SK-N-SH treated with all-trans-retinoic acid at 6 μM for 48 hours (cell line): ENCODE measurements around the gene LAMA2.

ENCODE experiments used
- ARNTL ChIP-seq: fragments of 450-650 bp; formaldehyde crosslinking; IDR thresholded peaks from 2 replicates; pipeline ENCODE4 v1.5.0; 2020; ENCODE audit warnings: low read depth, mild to moderate bottlenecking, moderate library complexity, borderline replicate concordance
- ESRRG ChIP-seq: fragments of 250-450 bp; sonication (Bioruptor Pico); IDR thresholded peaks from 2 replicates; pipeline ENCODE4 v1.6.1; 2021; ENCODE audit warnings: mild to moderate bottlenecking
- GLIS3 ChIP-seq: fragments of 250-450 bp; sonication (Bioruptor Pico); IDR thresholded peaks from 2 replicates; pipeline ENCODE4 v1.5.0; 2020; ENCODE audit warnings: mild to moderate bottlenecking, moderate library complexity
- RARB ChIP-seq: fragments of 250-450 bp; sonication (Bioruptor Pico); IDR thresholded peaks from 2 replicates; pipeline ENCODE4 v1.8.0; 2021; ENCODE audit warnings: mild to moderate bottlenecking, moderate library complexity
- SNAI2 ChIP-seq: fragments of 250-450 bp; sonication (Bioruptor Pico); IDR thresholded peaks from 2 replicates; pipeline ENCODE4 v1.5.0; 2020; ENCODE audit warnings: mild to moderate bottlenecking, moderate library complexity
- TCF4 ChIP-seq: fragments of 250-450 bp; sonication (Bioruptor Pico); IDR thresholded peaks from 2 replicates; pipeline ENCODE4 v1.8.0; 2021; ENCODE audit warnings: mild to moderate bottlenecking, moderate library complexity, borderline replicate concordance
- TOX ChIP-seq: fragments of 250-450 bp; sonication (Bioruptor Pico); IDR thresholded peaks from 2 replicates; pipeline ENCODE4 v1.8.0; 2021; ENCODE audit warnings: mild to moderate bottlenecking, moderate library complexity, borderline replicate concordance
- ZNF565 ChIP-seq: fragments of 450-650 bp; formaldehyde crosslinking; conservative IDR thresholded peaks from 2 replicates; pipeline ENCODE4 v1.5.0; 2020; ENCODE audit warnings: low read depth, mild to moderate bottlenecking, moderate library complexity
- TF ChIP-seq, protein P1 (sequence below): fragments of 250-450 bp; sonication (Bioruptor Pico); IDR thresholded peaks from 2 replicates; pipeline ENCODE4 v1.5.1; 2020; ENCODE audit warnings: low read depth, mild to moderate bottlenecking, moderate library complexity
- TF ChIP-seq, protein P2 (sequence below): fragments of 250-450 bp; sonication (Bioruptor Pico); IDR thresholded peaks from 2 replicates; pipeline ENCODE4 v1.8.0; 2020; ENCODE audit warnings: mild to moderate bottlenecking, moderate library complexity, borderline replicate concordance
- TF ChIP-seq, protein P3 (sequence below): fragments of 250-450 bp; sonication (Bioruptor Pico); IDR thresholded peaks from 2 replicates; pipeline ENCODE4 v1.5.1; 2021; ENCODE audit warnings: mild to moderate bottlenecking, moderate library complexity
- TF ChIP-seq, protein P4 (sequence below): fragments of 250-450 bp; sonication (Bioruptor Pico); IDR thresholded peaks from 2 replicates; pipeline ENCODE4 v1.8.0; 2021; ENCODE audit warnings: low read depth, mild to moderate bottlenecking, moderate library complexity, borderline replicate concordance

DNA sequence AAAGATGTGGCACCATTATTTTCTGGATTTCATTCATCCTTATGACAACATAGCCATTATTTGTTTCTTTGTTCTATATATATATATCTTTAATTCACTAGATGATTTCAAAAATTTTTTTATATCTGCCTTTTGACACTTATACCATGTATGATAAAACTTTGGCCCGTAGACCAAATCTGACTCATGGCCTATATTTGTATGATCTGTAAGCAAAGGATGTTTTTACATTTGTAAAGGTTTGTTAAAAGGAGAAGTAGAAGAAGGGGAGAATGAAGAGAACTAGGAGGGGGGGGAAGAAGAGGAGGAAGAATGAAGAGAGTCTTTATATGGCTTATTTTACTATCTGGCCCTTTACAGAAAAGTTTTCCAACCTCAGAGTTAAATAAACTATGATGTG lies 279.7 kb downstream of the LAMA2 start:
- no peak for TF ChIP-seq ESRRG (CRISPR knock-in tag)
- TF ChIP-seq, protein P1, sequence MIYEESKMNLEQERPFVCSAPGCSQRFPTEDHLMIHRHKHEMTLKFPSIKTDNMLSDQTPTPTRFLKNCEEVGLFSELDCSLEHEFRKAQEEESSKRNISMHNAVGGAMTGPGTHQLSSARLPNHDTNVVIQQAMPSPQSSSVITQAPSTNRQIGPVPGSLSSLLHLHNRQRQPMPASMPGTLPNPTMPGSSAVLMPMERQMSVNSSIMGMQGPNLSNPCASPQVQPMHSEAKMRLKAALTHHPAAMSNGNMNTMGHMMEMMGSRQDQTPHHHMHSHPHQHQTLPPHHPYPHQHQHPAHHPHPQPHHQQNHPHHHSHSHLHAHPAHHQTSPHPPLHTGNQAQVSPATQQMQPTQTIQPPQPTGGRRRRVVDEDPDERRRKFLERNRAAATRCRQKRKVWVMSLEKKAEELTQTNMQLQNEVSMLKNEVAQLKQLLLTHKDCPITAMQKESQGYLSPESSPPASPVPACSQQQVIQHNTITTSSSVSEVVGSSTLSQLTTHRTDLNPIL: no peak
- no peak for TF ChIP-seq RARB (CRISPR knock-in tag)
- TF ChIP-seq, protein P2, sequence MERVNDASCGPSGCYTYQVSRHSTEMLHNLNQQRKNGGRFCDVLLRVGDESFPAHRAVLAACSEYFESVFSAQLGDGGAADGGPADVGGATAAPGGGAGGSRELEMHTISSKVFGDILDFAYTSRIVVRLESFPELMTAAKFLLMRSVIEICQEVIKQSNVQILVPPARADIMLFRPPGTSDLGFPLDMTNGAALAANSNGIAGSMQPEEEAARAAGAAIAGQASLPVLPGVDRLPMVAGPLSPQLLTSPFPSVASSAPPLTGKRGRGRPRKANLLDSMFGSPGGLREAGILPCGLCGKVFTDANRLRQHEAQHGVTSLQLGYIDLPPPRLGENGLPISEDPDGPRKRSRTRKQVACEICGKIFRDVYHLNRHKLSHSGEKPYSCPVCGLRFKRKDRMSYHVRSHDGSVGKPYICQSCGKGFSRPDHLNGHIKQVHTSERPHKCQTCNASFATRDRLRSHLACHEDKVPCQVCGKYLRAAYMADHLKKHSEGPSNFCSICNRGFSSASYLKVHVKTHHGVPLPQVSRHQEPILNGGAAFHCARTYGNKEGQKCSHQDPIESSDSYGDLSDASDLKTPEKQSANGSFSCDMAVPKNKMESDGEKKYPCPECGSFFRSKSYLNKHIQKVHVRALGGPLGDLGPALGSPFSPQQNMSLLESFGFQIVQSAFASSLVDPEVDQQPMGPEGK (CRISPR knock-in tag): no peak
- no peak for TF ChIP-seq TOX (CRISPR knock-in tag)
- TF ChIP-seq, protein P3, sequence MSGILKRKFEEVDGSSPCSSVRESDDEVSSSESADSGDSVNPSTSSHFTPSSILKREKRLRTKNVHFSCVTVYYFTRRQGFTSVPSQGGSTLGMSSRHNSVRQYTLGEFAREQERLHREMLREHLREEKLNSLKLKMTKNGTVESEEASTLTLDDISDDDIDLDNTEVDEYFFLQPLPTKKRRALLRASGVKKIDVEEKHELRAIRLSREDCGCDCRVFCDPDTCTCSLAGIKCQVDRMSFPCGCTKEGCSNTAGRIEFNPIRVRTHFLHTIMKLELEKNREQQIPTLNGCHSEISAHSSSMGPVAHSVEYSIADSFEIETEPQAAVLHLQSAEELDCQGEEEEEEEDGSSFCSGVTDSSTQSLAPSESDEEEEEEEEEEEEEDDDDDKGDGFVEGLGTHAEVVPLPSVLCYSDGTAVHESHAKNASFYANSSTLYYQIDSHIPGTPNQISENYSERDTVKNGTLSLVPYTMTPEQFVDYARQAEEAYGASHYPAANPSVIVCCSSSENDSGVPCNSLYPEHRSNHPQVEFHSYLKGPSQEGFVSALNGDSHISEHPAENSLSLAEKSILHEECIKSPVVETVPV (CRISPR knock-in tag): no peak
- no peak for TF ChIP-seq SNAI2
- TF ChIP-seq, protein P4, sequence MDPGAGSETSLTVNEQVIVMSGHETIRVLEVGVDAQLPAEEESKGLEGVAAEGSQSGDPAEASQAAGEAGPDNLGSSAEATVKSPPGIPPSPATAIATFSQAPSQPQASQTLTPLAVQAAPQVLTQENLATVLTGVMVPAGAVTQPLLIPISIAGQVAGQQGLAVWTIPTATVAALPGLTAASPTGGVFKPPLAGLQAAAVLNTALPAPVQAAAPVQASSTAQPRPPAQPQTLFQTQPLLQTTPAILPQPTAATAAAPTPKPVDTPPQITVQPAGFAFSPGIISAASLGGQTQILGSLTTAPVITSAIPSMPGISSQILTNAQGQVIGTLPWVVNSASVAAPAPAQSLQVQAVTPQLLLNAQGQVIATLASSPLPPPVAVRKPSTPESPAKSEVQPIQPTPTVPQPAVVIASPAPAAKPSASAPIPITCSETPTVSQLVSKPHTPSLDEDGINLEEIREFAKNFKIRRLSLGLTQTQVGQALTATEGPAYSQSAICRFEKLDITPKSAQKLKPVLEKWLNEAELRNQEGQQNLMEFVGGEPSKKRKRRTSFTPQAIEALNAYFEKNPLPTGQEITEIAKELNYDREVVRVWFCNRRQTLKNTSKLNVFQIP (CRISPR knock-in tag): no peak
- TF ChIP-seq GLIS3 (CRISPR knock-in tag): no peak
- TF ChIP-seq ZNF565: no peak
- no peak for TF ChIP-seq TCF4 (CRISPR knock-in tag)
- TF ChIP-seq ARNTL (CRISPR knock-in tag): no peak
